IPS DF 4.7 (cell line): ENCODE results near the gene LHX6.

Experiments used
- DNase-seq: peaks from one replicate; pipeline ENCODE4 v3.0.0-alpha.2; 2013; ENCODE audit warnings: low spot score; ENCODE audit errors: extremely low read depth

LHX6 gene

DNA sequence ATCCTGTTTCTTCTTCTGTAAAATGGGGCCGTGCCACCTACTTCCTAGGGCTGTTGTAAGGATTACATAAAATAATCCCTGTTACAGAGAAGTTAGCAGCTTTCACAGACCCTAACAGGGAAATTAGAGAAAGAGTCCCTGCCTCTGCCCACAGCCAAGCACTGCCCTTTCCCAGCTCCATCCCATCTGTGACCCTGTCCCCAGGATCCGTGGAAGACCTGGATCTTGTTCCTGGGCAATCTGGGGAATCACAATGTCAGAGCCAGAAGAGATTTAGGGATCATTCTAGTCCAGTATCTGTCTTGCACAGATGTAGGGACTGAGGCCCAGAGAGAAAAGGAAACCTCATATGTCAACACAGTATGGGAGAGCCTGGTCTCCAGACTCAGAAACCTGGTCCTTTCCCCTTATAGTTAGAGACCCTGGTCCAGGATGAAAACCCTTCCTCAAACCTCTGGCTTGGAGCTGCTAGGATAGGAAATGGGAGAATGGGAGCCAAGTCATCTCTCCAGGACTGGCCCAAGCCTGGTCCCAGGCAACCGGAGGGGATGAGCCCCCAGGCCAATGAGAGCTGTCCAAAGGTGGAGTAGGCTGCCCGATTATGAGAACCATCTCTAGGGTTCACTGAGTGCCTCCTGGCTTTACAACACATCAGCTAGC lies 12.5 kb downstream of the LHX6 start:
- DNase-seq, result no peak

DNA sequence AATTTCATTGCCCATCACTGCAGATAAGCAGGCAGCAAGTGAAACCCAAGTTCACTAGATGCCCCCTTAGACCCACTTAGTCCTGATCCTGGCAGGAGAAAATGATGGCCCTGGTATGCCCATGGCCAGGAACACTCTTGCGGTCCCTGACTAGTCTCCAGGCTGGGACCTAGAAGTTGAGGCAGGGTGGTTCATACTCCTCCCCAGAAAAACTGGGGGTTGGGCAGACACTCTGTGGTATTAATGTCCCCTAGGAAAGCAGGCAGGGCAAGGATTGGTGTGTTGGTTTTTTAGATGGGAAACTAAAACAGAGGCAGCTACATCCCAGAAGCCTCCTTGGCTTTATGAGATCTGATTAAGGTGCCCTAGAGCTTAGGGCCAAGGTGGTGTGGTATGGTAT lies 13.1 kb downstream of the LHX6 start:
- DNase-seq, result no peak

DNA sequence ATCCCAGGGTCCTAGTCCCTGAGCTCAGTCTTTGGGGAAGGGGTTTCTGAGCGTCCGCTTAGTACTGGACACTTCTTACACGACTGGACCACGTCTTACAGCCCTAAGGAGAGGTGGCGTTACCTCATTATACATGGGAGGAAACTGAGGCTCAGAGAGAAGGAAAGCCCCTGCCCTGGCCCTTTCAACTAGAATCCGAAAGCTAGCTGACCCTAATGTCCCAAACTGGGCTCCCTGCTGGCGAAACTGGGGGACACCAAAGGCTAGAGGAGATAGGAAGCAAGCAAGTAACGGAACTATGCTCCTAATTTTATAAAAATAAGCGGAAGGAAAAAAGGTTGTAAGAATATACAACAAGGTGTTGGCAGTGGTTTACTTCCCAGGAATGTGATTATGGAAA lies 14.2 kb downstream of the LHX6 start:
- no peak for DNase-seq

DNA sequence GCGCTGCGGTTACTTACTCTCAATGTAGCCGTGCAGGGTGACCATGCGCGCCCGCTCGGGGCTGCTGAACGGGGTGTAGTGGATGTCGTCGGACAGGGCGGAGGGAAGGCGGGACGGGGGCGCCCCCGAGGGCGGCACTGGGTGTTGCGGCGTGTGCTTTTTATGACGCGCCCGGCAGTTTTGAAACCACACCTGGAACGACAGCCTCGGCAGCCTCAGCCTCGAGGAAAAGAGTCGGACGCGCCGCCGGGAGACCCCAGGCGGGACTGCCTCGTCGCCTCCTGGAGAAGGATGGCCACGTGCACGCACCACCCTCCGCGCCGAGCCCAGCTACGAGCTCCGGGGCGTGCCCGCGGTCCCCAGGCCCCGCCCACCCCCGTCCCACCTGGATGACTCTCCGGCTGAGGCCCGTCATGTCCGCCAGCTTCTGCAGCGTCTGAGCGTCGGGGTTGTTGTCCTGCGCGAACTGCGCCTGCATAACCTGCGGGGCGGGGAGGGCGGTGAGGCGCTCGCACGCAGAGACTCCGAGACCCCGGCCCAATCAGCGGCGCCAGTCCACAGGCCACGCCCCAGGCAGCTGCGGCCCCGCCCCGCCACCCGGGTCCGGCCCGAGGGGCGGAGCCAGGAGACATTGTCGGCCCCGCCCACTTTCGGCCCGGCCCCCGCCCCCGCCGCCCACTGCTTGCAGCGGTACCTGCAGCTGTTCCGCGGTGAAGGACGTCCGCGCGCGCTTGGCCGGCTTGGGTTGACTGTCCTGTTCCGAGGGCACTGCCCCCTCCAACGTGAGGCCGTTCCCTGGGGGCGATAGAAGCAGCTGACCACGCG lies 15.0 kb downstream of the LHX6 start:
- DNase-seq, result no peak

DNA sequence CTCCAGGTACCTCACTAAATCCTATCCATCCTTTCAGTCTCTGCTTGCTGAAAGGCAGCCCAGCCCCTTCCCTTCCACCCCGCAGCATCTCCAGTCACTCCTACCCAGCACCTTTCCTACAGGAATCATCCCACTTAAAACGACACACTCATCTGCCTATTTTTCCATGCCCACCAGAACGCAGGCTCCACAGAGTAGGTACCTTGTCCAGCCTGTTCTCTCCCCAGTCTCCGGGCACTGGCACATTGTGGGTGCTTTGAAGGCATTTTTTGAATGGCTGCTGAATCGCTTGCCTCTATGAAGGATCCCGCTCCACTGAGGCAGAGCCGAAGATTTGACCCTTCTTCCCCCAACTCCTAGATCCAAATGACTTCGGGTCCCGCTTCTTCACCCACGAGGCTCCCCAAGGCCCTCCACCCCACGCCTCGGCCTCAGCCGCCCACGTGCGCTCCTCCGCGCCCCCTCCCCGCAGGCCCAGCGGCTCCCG lies 15.6 kb downstream of the LHX6 start:
- no peak for DNase-seq

DNA sequence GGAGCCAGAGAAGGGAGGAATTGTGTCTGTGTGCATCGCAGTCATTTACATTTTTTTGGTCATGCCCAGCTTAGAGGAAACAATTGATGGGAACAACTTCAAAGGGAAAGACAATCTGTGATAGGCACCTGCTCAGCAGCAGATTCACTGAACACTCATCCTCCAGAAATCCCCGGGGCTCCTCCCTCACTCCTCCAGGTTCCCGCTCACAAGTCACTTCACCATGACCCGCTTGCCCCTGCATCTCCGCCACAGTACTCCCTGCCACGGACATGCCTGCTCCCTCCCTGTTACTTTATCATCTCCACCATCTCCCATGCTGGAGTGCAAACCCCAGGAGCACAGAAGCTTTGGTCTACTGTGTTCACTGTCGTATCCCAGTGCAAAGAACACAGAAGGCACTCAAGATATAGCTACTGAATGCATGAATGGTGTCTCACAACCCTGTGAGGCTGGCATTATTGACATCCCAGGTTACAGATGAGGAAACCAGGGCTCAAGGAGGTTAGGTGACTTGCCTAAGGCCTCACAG lies 16.2 kb downstream of the LHX6 start:
- DNase-seq, result no peak

DNA sequence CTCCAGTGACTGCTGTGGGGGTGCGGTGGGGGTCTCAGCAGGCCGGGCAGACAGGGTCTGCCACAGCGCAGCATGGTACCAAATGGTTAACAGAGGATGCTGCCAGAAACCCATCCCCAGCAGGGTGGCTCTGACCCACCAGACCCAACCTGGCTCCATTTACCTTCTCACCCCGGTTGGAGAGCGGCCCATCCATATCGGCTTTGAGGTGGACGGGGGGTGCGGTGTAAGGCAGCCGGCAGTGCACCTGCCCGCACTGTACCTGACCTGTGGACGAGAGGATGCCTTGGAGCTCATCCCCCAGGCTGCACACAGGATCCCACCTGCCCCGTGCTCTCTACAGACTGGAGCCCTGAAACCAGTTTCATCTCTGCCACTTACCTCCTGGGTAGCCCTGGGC lies 19.3 kb downstream of the LHX6 start:
- no peak for DNase-seq

DNA sequence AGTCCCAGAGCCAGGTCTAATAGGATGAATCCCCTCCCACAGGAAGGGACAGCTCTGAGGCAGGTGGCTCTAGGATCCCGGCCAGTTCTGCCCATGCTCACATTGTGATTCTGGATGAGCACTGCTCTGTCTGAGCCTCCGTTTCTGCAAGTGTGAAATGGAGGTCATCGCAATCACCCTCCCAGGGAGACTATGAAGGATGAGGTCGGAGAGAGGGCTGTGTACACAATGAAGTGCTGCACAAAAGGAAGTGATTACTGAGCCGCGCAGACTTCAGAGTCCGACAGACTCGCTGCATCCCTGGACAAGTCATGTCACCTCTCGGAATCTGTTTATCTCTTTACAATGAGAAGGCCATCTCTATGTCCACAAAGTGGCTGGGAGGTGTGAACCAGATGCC lies 21.7 kb downstream of the LHX6 start:
- DNase-seq, result no peak

DNA sequence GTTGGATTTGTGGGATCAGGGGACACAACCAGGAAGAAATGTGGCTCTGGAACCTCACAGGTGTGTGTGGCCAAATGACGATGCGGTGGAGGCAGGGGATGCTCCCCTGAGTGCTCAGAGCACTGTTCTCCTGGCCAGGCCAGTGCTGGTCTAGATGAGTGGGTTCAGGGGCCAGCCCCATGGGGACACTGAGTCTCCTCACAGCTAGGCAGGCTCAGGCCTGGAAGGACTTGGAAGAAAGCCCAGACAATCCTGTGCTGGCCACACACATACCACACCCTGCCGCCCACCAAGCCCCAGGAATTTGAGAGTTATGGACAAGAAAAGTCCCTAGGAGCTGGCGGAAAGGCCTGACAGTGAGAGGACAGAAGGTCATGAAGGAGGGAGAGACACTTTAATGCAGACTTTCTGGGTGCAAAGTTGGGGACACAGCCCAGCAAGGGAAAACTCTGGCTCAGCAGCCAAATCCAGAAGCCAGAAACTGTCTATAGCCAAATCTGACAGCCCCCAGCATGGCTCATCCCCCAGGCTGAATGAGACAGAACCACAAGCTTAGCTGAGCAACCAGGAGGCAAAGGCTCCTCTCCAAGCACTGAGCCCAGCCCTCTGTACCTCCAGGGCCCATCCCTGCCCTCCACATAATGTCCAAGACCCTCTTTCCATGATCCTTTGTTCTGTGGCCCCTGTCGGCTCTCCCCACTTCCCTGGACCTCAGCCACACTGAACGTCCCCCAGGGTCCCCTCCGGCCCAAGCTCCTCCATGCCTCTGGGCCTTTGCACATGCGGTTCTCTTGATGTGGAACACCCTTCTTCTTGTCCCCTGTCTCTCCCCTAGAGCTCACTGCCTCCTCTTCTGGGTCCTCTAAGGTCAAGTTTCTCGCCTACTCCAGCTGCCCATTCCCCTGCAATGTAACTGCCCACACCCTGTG lies 22.4 kb downstream of the LHX6 start:
- no peak for DNase-seq

DNA sequence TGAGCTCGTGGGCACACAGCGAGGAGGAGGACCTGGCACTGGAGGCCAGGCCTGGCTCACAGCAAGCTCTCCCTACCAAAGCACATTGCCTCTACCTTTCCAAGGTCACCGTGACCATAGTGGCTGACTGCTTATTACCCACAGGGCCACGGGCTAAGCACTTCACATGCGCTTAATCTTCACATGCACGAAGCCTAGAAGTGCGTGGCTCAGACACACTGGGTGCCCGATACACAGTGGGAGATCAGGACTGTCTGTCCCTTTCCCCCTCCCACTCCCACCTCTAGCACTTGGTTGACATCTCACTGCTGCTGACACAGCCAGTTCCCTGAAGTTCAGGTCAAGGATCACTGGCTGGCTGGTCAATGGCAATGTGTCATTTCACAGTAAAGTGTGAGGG lies 23.6 kb downstream of the LHX6 start:
- DNase-seq, result no peak

DNA sequence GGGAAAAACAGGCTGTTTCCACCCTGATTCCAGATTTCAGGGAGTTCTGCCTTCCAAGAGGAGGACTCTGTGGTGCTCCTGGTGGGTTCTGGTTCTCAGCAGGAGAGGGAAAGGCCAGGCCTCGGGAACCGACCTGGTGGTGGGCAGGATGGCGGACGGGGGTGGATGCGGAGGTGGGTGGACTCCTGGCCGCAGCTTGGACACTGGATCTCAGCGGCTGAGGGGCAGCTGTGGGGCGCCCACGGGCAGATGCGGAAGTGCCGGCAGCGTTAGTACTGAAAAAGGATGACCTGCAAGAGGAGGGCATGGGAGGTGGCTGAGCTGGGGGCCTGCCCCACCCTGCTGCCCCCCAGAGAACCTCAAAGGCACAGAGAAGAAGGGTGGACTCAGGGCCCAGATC lies 24.3 kb downstream of the LHX6 start:
- DNase-seq, result no peak

DNA sequence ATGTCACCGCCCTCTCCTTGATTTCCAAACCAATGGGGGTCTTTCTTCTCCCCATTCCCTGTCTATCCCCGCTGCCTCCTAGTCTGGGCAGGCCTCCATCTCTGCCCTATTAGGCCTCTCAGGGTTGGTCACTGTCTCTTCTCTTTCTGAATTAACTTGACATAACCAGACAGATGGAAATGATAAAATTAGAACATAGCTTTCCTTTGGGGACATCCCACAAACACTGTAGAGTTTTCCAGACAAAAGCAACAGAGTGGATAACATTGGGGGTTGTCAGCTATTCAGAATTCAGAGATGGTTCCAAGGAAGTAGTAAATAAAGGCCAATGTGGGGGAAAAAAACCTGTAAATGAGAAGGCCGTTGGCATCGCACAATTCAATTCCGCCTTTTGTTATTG lies 24.7 kb downstream of the LHX6 start:
- no peak for DNase-seq

DNA sequence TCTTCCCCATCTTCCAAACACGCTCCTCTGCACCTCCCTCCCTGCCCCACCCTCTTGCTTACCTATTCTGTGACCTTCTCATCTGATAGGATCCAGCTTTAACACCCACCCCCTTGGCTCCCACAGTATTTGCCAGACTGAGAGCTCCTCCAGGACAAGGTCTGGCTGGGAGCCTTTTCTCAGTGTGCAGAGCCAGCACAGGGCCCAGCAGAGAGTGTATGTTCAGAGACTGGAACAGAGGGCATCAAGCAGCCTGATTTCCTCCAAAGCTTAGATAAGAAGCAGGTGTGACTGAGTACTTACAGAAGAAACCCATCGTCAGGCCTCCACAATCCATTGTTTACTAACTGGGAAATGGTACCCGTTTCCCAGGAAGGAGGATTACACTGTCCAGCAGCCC lies 26.6 kb downstream of the LHX6 start:
- no peak for DNase-seq

DNA sequence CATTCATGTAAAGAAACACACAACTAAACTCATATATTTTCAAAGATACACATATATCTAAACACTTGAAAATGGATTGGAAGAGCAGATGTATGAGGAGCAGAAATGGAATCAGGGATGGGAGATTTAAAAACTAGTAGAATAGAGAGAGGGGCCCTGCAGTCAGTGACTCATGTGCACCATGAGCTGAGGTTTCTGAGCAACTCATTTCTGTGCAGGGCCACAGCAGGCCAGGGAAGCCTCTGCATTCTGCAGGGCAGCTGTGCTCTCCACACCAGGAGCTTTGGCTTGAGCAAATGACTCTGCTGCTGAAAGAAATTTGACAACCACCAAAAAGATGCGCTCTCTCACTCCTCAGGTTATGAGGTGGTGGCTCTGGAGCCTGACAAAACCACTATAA lies 27.1 kb downstream of the LHX6 start:
- DNase-seq, result no peak

DNA sequence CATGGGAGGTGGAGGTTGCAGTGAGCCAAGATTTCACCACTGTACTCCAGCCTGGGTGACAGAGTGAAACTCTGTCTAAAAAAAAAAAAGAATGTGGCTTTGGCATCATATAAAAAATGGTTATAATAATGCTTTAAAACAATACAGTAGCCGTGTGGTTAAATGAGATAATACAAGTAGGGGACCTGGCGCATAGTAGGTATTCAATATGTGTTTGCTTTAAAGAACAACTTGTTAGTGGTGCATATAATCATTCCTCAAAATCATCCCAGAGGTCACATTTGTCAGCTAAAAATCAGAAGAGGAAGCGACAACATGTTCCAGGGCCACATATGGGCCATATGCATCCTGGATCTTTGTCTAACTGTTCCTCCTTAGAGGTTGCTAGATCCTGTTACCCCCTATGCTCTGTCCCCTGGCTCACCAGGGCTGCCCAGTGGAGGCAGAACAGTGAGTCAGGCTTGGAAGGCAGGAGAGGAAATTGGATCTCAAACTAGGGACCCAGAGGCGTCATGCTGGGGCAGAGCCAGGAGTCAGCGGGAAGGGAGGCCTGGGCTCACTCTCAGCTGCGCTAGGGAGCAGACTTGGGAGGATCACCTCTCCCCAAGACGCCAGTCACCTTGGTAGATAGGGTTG lies 27.7 kb downstream of the LHX6 start:
- DNase-seq, result no peak

DNA sequence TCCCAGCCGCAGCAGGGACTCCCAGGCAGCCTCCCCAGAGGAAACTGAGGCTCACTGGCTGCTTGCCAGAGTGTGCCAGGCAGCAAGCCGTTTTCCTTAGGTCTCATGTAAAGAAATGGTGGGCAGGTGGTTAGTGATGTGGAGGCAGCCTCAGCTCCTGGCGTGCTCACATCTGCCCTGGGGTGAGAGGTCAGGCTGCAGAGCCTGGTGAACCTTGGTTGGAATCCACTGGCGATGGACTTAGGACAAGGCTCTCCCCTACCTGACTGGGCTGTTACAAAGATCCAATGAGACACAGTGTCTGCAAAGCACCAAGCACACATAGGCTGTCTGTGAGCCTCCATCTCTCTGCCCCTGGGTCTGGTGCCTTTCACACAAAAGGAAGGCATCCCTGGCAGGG lies 30.9 kb downstream of the LHX6 start:
- no peak for DNase-seq

DNA sequence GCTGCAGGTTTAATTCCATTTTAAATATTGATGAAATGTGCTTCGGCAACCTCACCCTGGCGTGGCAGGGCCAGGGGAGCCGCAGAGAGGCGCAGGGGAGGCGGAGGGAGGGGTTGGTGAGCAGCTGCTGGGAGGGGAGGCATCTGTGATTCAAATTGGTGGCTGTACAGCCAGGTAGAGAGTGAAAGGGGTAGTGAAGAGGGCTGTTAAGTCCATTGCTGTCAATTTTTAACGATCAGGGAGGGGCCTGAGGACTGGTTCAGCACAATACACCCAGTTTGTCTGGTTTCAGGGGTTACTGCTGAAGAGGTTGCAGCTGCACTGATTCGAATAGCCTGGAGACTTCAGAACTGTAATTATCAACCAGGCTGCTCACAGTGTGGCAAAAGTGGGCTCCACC lies 31.3 kb downstream of the LHX6 start:
- DNase-seq, result no peak

DNA sequence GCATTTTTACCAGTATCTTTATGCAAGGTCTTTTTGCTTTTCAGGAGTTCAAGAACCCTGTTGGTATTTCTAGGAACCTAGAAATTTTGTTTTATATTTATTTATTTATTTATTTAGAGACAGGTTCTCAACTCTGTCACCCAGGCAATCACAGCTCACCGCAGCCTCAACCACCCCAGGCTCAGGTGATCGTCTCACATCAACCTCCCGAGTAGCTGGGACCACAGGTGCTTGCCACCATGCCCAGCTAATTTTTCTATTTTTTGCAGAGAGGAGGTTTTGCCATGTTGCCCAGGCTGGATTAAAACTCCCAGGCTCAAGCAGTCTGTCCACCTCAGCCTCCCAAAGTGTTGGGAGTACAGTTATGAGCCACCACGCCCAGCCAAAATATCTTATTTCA lies 32.9 kb downstream of the LHX6 start:
- DNase-seq, result no peak

DNA sequence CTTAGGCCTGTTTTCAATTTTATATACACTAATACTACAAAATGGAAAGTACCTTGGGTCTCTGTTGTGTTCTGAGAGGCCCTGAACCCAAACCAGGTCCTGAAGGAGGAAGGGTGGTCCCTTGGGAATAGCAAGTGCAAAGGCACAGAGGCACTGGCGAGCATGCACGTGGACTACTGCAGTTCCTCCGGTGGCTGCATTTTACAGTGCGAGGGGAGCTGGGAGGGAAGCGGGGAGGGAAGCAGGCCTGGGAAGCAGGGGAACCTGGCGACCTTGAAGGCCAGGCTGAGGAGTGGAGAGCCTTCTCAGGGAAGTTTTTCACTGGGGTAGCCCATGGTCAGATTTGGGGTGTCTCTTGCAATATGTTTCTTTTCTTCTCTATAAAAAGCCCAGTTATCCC lies 35.1 kb downstream of the LHX6 start:
- no peak for DNase-seq

DNA sequence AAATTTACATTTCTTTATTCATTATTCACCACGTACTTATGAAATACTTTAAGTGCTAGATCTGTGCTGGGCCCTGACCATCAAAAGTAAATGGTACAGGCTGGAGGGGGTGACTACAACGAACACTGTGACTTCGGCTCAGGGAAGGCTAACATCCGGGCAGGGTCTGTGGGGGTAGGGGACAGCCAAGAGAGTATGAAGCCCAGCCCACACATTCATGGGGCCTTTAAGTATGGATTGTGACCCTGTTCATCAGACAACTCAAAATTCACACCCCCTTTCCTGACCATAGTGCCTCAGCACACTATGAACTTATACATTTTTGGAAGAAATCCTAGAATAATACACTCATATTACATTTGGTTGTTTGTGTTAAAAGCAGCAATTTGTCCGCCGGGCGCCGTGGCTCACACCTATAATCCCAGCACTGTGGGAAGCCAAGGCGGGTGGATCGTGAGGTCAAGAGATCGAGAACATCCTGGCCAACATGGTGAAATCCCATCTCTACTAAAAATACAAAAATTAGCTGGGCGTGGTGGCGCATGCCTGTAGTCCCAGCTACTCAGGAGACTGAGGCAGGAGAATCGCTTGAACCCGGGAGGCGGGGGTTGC lies 35.7 kb downstream of the LHX6 start:
- no peak for DNase-seq
